A549 (cell line): ENCODE measurements around the gene CSTB. TPM values are rescaled to one million over a fixed set of nuclear protein-coding genes. Genes with fewer than 3 reads are reported as not detected.

Experiments
- ATAC-seq, 2 experiments: fragments of 200-7000 bp in 1 of 2; fragments of >200 bp in 1 of 2; cut with Nextera tagmentation in 1 of 2; cut with Tn5 transposase in 1 of 2; 3 replicates each; pipeline versions ENCODE4 v1.8.0 to v1.9.1; 2018 to 2020; ENCODE audit warnings: mild to moderate bottlenecking in 1 of 2, moderate library complexity in 1 of 2
- CTCF ChIA-PET: fragments of 300-600 bp; sonication (Branson Sonifier 250); formaldehyde crosslinking; extraction: SDS; loops from one replicate; lab custom pipeline; 2021; ENCODE audit warnings: antibody characterized with exemption, inconsistent platforms; lab: Yijun Ruan, JAX
- POLR2A ChIA-PET: fragments of 350-600 bp; formaldehyde crosslinking; extraction: SDS; loops from one replicate; lab custom pipeline; 2021; ENCODE audit warnings: antibody characterized with exemption, inconsistent platforms; lab: Yijun Ruan, JAX
- DNase-seq, 2 experiments: peaks; one replicate each; pipeline versions ENCODE4 v3.0.0 to v3.0.0-alpha.2; 2011 to 2016; ENCODE audit warnings: low read depth in 1 of 2, low spot score in 1 of 2
- FAIRE-seq: peaks from 2 replicates; lab custom pipeline; 2011; peaks lifted over from hg19 to GRCh38; lab: Jason Lieb, UNC
- H3K27ac ChIP-seq, 2 experiments: fragments of >200 bp; sonication (Bioruptor Twin); formaldehyde crosslinking; 3 replicates each; pipeline ENCODE4 v1.5.1; 2016 to 2017
- H3K4me1 ChIP-seq: fragments of >200 bp; sonication (Bioruptor Twin); formaldehyde crosslinking; 3 replicates; pipeline ENCODE4 v1.6.1; 2016
- H3K4me2 ChIP-seq: fragments of >200 bp; sonication (Bioruptor Twin); formaldehyde crosslinking; 3 replicates; pipeline ENCODE4 v1.6.1; 2016
- H3K4me3 ChIP-seq: fragments of >200 bp; sonication (Bioruptor Twin); formaldehyde crosslinking; 3 replicates; pipeline ENCODE4 v1.5.1; 2016
- H3K9me3 ChIP-seq: fragments of >200 bp; sonication (Bioruptor Twin); formaldehyde crosslinking; 3 replicates; pipeline ENCODE4 v1.6.1; 2016
- CHD2 ChIP-seq: fragments of 150-350 bp; IDR thresholded peaks from 2 replicates; pipeline ENCODE4 v1.6.1; 2014; ENCODE audit warnings: low read length; ENCODE audit not compliant: partially characterized antibody
- FOSL2 ChIP-seq, 2 experiments: fragments of 450-650 bp in 1 of 2; fragments of >200 bp in 1 of 2; sonication (Bioruptor Twin) in 1 of 2; formaldehyde crosslinking; IDR thresholded peaks; 2 replicates each; pipeline versions ENCODE4 v1.5.0 to v1.6.1; 2016 to 2020; ENCODE audit warnings: mild to moderate bottlenecking in 1 of 2, moderate library complexity in 1 of 2
- HDAC2 ChIP-seq: fragments of 200-600 bp; sonication (generic); IDR thresholded peaks from 2 replicates; pipeline ENCODE4 v1.6.1; 2016
- HOXB13 ChIP-seq: fragments of 250-450 bp; sonication (Bioruptor Pico); IDR thresholded peaks from 2 replicates; pipeline ENCODE4 v1.5.0; 2020; ENCODE audit warnings: low read depth, mild to moderate bottlenecking, moderate library complexity
- JUN ChIP-seq, 2 experiments: fragments of >200 bp; sonication (Bioruptor Twin); formaldehyde crosslinking; IDR thresholded peaks; 2 replicates in 1 of 2; 3 replicates in 1 of 2; pipeline ENCODE4 v1.6.1; 2016 to 2017
- JUNB ChIP-seq: fragments of >200 bp; sonication (Bioruptor Twin); formaldehyde crosslinking; IDR thresholded peaks from 2 replicates; pipeline ENCODE4 v1.6.1; 2016
- KDM1A ChIP-seq: fragments of 200-600 bp; sonication (generic); IDR thresholded peaks from 2 replicates; pipeline ENCODE4 v1.6.1; 2016; ENCODE audit warnings: low read depth, mild to moderate bottlenecking
- MAZ ChIP-seq: fragments of 150-350 bp; IDR thresholded peaks from 2 replicates; pipeline ENCODE4 v1.6.1; 2014; ENCODE audit warnings: antibody characterized with exemption, low read depth, low read length, borderline replicate concordance
- NR3C1 ChIP-seq: fragments of >200 bp; sonication (Bioruptor Twin); formaldehyde crosslinking; IDR thresholded peaks from 3 replicates; pipeline ENCODE4 v1.6.1; 2017
- RAD21 ChIP-seq, 2 experiments: fragments of >200 bp in 1 of 2; sonication (Bioruptor Twin) in 1 of 2; formaldehyde crosslinking in 1 of 2; IDR thresholded peaks in 1 of 2; conservative IDR thresholded peaks in 1 of 2; 2 replicates in 1 of 2; 3 replicates in 1 of 2; pipeline ENCODE4 v1.6.1; 2012 to 2018; ENCODE audit warnings: inconsistent platforms in 1 of 2
- RCOR1 ChIP-seq: fragments of 150-350 bp; IDR thresholded peaks from 2 replicates; pipeline ENCODE4 v1.6.1; 2014; ENCODE audit warnings: antibody characterized with exemption, low read length, low read depth
- RNF2 ChIP-seq: fragments of 200-600 bp; sonication (generic); IDR thresholded peaks from 2 replicates; pipeline ENCODE4 v1.6.1; 2016; ENCODE audit warnings: low read depth, mild to moderate bottlenecking, antibody characterized with exemption, moderate library complexity, borderline replicate concordance
- SMC3 ChIP-seq: fragments of >200 bp; sonication (Bioruptor Twin); formaldehyde crosslinking; IDR thresholded peaks from 3 replicates; pipeline ENCODE4 v1.6.1; 2018; ENCODE audit warnings: inconsistent platforms
- SREBF2 ChIP-seq: fragments of 450-650 bp; IDR thresholded peaks from 2 replicates; pipeline ENCODE4 v1.6.1; 2014; ENCODE audit warnings: mild to moderate bottlenecking, moderate library complexity
- TP53 ChIP-seq: fragments of 250-450 bp; sonication (Bioruptor Pico); IDR thresholded peaks from 2 replicates; pipeline ENCODE4 v1.5.0; 2021; ENCODE audit warnings: mild to moderate bottlenecking, moderate library complexity
- ZC3H11A ChIP-seq: fragments of 450-650 bp; IDR thresholded peaks from 2 replicates; pipeline ENCODE4 v1.6.1; 2014; ENCODE audit warnings: antibody characterized with exemption, mild to moderate bottlenecking
- ZFP36 ChIP-seq: fragments of 450-650 bp; IDR thresholded peaks from 2 replicates; pipeline ENCODE4 v1.6.1; 2014; ENCODE audit warnings: borderline replicate concordance; ENCODE audit not compliant: partially characterized antibody
- ZSCAN20 ChIP-seq: fragments of 250-450 bp; sonication (Bioruptor Pico); IDR thresholded peaks from 2 replicates; pipeline ENCODE4 v1.8.0; 2022; ENCODE audit warnings: mild to moderate bottlenecking, moderate library complexity
- WGBS: methylation state at CpG from one replicate; pipeline ENCODE4 v1.1.6; 2017; ENCODE audit errors: missing lambda C conversion rate; 5-methylcytosine and 5-hydroxymethylcytosine counted together
- polyA plus RNA-seq, 4 experiments: library from polyadenylated mRNA; depleted of rRNA in 3 of 4; stranded (reverse); fragments of >200 nt; fragmentation: RNase III in 1 of 4; extraction: RNeasy Plus Mini Kit Qiagen cat#74134 plus additional on column Dnase treatment in 1 of 4; gene quantifications; 2 replicates in 3 of 4; 3 replicates in 1 of 4; pipeline ENCODE4 v1.2.3, GENCODE V29; 2011 to 2017
- TF ChIP-seq, protein P1 (sequence below): fragments of 250-450 bp; sonication (Bioruptor Pico); IDR thresholded peaks from 2 replicates; pipeline ENCODE4 v1.5.0; 2020; ENCODE audit warnings: low read depth, mild to moderate bottlenecking, moderate library complexity
- TF ChIP-seq, protein P2 (sequence below): fragments of 200-600 bp; sonication (generic); IDR thresholded peaks from 2 replicates; pipeline ENCODE4 v1.6.1; 2016; ENCODE audit warnings: antibody characterized with exemption, mild to moderate bottlenecking, moderate library complexity
- TF ChIP-seq, protein P3 (sequence below): fragments of >200 bp; sonication (Bioruptor Twin); formaldehyde crosslinking; IDR thresholded peaks from 3 replicates; pipeline ENCODE4 v1.6.1; 2016
- TF ChIP-seq, protein P4 (sequence below): fragments of >200 bp; sonication (Bioruptor Twin); formaldehyde crosslinking; IDR thresholded peaks from 2 replicates; pipeline ENCODE4 v1.6.1; 2016
- TF ChIP-seq, protein P5 (sequence below): IDR thresholded peaks from 2 replicates; pipeline ENCODE4 v1.6.1; 2012

The CSTB gene
- polyA plus RNA-seq, 2 of the 4 experiments (the other 2 are of a cell fraction) = 42.9 to 101 TPM

DNA sequence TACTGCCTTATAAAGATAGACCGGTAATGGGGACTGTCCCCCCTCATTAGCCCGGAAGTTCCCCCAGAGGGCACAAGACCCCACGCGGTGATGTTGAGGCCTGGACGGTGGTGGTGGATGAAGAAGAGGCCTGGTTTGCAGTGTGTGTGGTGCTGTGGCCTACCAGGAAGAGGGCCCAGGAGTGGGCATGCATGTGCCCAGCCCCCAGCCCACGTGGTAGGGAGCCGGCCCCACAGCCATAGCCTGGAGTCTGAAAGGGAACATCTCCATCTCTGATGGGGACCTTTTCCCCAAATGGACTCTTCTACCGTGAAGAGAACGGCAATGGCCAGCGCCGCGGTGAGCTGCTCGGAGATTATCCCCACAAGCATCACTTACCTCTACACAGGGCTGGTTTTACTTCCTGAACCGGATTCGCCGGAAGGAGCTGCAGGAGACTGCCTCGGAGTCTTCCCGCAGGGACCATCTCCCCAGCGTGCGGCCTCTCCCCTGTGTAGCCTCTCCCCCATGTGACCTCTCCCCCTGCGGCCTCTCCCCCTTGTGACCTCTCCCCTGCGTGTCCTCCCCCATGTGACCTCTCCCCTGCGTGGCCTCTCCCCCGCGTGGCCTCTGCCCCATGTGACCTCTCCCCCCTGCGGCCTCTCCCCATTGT, 33.9 kb upstream of the CSTB start:
- no peak for DNase-seq
- 71% methylated on average over 19 of the region's 26 CpGs for WGBS
- no peak; a peak in 1 of 6 replicates for ATAC-seq
- H3K9me3 ChIP-seq = no peaks in the 10 kb centered on the region
- no peak overlapping the region for H3K4me2 ChIP-seq
- H3K4me1 ChIP-seq = peaks cover 9% of the 10 kb centered on the region; the same call in 1 of the 3 replicates
- POLR2A ChIA-PET = no interaction called here
- TF ChIP-seq JUNB = no peak
- no peak for TF ChIP-seq ZC3H11A
- no peak for TF ChIP-seq SREBF2
- TF ChIP-seq HDAC2 = no peak
- TF ChIP-seq, all 56 proteins: peak for 0
- FAIRE-seq = no peak
- Histone ChIP-seq H3K27ac (no peak overlapping the region), H3K4me3 (no peak overlapping the region)
- CTCF ChIA-PET = interaction anchor here (0.8 to 4.5 kb wide), 14 partner anchors 9 to 253 kb away, joined by 3 to 24 read pairs (median 4); partner anchors contain the start of gene RRP1

DNA sequence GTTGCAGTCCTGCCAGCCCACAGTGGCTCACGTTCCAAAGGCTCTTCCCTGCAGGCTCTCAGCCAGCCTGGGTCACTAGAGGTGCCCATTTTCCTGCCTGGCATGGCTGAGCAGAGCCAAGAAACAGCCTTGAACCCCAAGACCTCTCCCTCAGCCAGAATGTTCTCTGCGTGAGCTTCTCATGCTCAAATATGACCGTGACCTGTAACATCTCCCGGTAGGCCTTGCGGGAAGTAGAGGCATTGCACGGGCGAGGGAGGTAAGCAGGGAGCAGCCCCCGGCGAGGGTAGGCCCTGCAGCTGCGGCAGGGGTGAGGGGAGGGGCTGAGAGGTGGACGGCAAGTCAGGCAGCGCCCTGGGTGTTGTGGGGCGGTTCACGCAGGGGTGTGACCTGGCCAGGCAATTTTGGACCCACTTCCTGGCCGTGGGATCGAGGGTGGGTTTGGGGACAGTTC, 33.3 kb upstream of the CSTB start:
- no peak overlapping the region for H3K4me2 ChIP-seq
- WGBS = 90% methylated on average over 11 of the region's 16 CpGs
- DNase-seq = no peak
- ChIA-PET CTCF (interaction anchor here (1.1 to 4.5 kb wide), 7 partner anchors 10 to 164 kb away, joined by 3 to 24 read pairs (median 4); partner anchors contain the start of gene RRP1), POLR2A (no interaction called here)
- H3K4me1 ChIP-seq = peaks cover 9% of the 10 kb centered on the region; the same call in 1 of the 3 replicates
- no peaks in the 10 kb centered on the region for H3K9me3 ChIP-seq
- FAIRE-seq = no peak
- H3K4me3 ChIP-seq = no peak overlapping the region
- TF ChIP-seq MAZ (no peak), ZFP36 (no peak), TP53 (no peak), ZSCAN20 (CRISPR knock-in tag) (no peak), CHD2 (no peak), HOXB13 (CRISPR knock-in tag) (no peak), JUNB (no peak), KDM1A (no peak), FOSL2 (IDR thresholded peaks at IDR 0.05) (no peak), FOSL2 (CRISPR knock-in tag; IDR thresholded peaks at IDR 0.05) (no peak), SMC3 (no peak), RCOR1 (no peak), RAD21 (conservative IDR thresholded peaks at IDR 0.05 in 1 of 2, IDR thresholded peaks at IDR 0.05 in 1 of 2) (no peak), JUN (IDR thresholded peaks at IDR 0.05) (no peak), RNF2 (no peak), NR3C1 (no peak)
- TF ChIP-seq, protein P1, sequence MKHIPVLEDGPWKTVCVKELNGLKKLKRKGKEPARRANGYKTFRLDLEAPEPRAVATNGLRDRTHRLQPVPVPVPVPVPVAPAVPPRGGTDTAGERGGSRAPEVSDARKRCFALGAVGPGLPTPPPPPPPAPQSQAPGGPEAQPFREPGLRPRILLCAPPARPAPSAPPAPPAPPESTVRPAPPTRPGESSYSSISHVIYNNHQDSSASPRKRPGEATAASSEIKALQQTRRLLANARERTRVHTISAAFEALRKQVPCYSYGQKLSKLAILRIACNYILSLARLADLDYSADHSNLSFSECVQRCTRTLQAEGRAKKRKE (CRISPR knock-in tag) = no peak
- TF ChIP-seq, protein P2, sequence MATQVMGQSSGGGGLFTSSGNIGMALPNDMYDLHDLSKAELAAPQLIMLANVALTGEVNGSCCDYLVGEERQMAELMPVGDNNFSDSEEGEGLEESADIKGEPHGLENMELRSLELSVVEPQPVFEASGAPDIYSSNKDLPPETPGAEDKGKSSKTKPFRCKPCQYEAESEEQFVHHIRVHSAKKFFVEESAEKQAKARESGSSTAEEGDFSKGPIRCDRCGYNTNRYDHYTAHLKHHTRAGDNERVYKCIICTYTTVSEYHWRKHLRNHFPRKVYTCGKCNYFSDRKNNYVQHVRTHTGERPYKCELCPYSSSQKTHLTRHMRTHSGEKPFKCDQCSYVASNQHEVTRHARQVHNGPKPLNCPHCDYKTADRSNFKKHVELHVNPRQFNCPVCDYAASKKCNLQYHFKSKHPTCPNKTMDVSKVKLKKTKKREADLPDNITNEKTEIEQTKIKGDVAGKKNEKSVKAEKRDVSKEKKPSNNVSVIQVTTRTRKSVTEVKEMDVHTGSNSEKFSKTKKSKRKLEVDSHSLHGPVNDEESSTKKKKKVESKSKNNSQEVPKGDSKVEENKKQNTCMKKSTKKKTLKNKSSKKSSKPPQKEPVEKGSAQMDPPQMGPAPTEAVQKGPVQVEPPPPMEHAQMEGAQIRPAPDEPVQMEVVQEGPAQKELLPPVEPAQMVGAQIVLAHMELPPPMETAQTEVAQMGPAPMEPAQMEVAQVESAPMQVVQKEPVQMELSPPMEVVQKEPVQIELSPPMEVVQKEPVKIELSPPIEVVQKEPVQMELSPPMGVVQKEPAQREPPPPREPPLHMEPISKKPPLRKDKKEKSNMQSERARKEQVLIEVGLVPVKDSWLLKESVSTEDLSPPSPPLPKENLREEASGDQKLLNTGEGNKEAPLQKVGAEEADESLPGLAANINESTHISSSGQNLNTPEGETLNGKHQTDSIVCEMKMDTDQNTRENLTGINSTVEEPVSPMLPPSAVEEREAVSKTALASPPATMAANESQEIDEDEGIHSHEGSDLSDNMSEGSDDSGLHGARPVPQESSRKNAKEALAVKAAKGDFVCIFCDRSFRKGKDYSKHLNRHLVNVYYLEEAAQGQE = no peak
- TF ChIP-seq, protein P3, sequence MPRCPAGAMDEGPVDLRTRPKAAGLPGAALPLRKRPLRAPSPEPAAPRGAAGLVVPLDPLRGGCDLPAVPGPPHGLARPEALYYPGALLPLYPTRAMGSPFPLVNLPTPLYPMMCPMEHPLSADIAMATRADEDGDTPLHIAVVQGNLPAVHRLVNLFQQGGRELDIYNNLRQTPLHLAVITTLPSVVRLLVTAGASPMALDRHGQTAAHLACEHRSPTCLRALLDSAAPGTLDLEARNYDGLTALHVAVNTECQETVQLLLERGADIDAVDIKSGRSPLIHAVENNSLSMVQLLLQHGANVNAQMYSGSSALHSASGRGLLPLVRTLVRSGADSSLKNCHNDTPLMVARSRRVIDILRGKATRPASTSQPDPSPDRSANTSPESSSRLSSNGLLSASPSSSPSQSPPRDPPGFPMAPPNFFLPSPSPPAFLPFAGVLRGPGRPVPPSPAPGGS = no peak
- TF ChIP-seq, protein P4, sequence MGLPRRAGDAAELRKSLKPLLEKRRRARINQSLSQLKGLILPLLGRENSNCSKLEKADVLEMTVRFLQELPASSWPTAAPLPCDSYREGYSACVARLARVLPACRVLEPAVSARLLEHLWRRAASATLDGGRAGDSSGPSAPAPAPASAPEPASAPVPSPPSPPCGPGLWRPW = no peak
- TF ChIP-seq, protein P5, sequence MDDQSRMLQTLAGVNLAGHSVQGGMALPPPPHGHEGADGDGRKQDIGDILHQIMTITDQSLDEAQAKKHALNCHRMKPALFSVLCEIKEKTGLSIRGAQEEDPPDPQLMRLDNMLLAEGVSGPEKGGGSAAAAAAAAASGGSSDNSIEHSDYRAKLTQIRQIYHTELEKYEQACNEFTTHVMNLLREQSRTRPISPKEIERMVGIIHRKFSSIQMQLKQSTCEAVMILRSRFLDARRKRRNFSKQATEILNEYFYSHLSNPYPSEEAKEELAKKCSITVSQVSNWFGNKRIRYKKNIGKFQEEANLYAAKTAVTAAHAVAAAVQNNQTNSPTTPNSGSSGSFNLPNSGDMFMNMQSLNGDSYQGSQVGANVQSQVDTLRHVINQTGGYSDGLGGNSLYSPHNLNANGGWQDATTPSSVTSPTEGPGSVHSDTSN = no peak
- TF ChIP-seq, all 56 proteins: peak for 0
- ATAC-seq = no peak
- H3K27ac ChIP-seq = no peak overlapping the region
